Medulla oblongata (tissue), 1 donor: Measurements from ENCODE around the gene PML.

Experiments
- DNase-seq: peaks from one replicate; pipeline ENCODE4 v3.0.0-alpha.2; 2015; ENCODE audit errors: extremely low spot score

The PML gene, protein sequence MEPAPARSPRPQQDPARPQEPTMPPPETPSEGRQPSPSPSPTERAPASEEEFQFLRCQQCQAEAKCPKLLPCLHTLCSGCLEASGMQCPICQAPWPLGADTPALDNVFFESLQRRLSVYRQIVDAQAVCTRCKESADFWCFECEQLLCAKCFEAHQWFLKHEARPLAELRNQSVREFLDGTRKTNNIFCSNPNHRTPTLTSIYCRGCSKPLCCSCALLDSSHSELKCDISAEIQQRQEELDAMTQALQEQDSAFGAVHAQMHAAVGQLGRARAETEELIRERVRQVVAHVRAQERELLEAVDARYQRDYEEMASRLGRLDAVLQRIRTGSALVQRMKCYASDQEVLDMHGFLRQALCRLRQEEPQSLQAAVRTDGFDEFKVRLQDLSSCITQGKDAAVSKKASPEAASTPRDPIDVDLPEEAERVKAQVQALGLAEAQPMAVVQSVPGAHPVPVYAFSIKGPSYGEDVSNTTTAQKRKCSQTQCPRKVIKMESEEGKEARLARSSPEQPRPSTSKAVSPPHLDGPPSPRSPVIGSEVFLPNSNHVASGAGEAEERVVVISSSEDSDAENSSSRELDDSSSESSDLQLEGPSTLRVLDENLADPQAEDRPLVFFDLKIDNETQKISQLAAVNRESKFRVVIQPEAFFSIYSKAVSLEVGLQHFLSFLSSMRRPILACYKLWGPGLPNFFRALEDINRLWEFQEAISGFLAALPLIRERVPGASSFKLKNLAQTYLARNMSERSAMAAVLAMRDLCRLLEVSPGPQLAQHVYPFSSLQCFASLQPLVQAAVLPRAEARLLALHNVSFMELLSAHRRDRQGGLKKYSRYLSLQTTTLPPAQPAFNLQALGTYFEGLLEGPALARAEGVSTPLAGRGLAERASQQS

GRCh38 chr15:73994413-73994883, at the start of gene PML:
Gene PML, plus strand, starts transcription at chr15:73994716. Its CDS starts 97 bp downstream, at chr15:73994813.
- peak; percentile 99 for DNase-seq

- no peak for DNase-seq
These were observed 49.4 kb upstream of the PML start for GRCh38 chr15:73945130-73945508.

DNA sequence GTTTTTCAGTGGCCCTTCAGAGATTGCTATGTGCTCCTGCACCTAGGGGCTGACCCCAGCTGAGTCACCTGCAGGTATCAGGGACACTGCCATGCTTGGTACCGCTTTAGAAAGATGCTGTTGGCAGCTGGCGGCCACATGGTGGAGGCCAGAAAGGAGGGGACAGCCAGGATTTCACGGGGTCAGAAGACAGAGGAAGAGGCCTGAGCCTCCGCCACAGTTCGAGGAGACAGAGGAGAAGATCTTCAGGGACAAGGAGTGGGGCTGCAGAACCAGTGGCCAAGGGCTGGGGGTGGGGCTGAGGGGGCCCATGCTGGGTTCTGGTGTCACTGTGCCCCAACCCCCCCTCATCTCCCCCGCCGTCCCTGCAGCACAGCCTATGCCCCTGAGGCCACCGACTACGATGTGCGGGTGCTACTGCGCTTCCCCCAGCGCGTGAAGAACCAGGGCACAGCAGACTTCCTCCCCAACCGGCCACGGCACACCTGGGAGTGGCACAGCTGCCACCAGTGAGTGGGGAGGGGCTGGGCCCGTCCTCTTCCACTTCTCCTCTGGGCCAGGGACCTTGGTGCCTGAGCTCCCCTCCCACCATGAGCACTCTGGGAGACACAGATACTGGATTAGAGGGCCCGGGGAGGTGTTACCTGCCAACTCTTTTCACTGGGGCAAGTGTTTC, 48.3 kb upstream of the PML start:
- DNase-seq: no peak

DNA sequence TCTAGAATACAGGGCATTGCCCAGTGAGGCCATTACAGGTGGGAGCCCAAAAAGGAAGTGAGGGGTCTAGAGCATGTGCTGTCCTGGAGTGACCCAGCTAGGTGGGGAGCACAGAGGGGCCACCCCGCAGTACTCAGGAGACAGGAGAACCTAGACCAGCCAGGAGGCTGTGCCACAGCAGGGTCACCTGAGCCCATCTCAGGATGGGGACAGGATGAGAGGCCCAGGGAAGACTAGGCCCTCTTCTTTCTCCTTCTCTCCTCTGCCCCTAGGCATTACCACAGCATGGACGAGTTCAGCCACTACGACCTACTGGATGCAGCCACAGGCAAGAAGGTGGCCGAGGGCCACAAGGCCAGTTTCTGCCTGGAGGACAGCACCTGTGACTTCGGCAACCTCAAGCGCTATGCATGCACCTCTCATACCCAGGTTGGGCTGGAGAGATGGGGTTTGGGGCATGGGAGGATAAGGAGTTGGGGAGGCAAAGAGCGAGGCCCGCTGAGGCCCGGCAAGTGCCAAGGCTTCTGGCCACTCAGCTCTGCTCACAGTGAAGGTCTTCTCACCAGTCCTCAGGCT, 47.6 kb upstream of the PML start:
- no peak for DNase-seq

GRCh38 chr15:73947651-73948050, 46.9 kb upstream of the PML start:
- DNase-seq: no peak

- no peak for DNase-seq
These were observed 46.1 kb upstream of the PML start for GRCh38 chr15:73948396-73948795.

- no peak for DNase-seq
These were observed 45.5 kb upstream of the PML start for GRCh38 chr15:73948982-73949381.

DNA sequence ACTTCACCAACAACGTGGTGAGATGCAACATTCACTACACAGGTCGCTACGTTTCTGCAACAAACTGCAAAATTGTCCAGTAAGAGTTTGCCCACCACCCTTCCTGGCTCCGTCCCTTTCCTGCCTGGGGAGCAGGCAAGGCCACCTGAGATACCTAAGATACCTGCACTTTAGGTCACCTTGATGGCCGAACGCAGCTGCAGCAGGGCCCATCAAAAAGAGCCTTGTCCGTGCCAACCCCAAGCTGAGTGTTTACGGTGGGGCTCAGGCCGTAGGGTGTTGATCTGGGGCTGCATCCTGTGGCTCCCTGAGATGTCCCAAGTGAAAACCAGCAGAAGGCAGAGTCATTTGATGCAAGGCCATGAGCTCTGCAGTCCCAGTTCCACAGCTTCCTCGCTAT, 45.0 kb upstream of the PML start:
- no peak for DNase-seq

DNA sequence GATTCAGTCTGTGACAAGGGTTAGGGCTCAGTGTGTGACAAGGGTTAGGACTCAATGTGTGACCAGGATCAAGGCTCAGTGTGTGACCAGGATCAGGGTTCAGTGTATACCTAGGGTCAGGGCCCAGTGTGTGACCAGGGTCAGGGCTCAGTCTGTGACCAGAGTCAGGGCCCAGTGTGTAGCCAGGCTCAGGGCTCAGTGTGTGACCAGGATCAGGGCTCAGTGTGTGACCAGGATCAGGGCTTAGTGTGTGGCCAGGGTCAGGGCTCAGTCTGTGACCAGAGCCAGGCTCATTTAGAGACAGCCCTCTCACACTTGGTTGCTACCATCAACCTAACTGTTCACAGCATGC, 44.1 kb upstream of the PML start:
- no peak for DNase-seq

DNA sequence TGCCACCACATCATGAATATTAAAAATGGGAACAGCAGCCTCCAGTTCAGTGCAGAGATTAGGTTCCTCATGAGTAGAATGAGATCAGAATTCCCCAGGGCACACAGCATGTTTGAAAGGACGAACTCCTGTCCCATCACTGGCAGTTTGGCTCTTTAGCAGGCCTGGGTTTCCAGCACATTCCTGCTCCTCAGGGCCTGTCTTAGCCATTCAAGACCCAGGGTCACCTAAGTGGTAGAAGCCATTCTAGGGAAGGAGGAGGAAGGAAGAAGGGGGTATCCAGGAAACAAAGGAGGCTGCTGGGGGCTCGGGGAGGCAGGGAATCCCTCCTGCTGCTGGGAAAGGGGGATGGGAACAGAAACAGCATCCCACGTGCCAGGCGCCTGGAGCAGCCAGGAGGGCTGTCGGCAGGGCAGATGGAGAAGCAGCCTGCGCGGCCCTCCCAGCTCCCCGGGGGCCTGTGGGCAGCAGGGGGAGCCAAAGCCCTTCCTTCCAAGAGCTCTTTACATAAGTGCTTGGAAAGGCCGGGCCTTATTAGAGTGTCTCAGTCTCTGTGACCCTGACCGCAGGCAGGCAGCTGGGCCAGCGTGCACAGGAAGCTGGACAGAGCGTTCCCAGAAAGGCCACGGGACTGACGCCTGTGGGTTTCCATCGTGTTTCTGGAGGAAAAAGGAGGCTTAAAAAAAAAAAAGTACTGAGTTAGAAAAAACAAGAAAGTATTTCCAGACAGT, 43.5 kb upstream of the PML start:
- peak; percentile 93 for DNase-seq

- DNase-seq: no peak
These were observed 42.9 kb upstream of the PML start for GRCh38 chr15:73951601-73952000.

GRCh38 chr15:73952171-73952912, 42.2 kb upstream of the PML start:
- DNase-seq: no peak

- no peak for DNase-seq
These were observed 41.4 kb upstream of the PML start for GRCh38 chr15:73952913-73953750.

- DNase-seq: no peak
These were observed 40.0 kb upstream of the PML start for GRCh38 chr15:73954188-73955145.

GRCh38 chr15:73955326-73955725, 39.2 kb upstream of the PML start:
- no peak for DNase-seq

DNA sequence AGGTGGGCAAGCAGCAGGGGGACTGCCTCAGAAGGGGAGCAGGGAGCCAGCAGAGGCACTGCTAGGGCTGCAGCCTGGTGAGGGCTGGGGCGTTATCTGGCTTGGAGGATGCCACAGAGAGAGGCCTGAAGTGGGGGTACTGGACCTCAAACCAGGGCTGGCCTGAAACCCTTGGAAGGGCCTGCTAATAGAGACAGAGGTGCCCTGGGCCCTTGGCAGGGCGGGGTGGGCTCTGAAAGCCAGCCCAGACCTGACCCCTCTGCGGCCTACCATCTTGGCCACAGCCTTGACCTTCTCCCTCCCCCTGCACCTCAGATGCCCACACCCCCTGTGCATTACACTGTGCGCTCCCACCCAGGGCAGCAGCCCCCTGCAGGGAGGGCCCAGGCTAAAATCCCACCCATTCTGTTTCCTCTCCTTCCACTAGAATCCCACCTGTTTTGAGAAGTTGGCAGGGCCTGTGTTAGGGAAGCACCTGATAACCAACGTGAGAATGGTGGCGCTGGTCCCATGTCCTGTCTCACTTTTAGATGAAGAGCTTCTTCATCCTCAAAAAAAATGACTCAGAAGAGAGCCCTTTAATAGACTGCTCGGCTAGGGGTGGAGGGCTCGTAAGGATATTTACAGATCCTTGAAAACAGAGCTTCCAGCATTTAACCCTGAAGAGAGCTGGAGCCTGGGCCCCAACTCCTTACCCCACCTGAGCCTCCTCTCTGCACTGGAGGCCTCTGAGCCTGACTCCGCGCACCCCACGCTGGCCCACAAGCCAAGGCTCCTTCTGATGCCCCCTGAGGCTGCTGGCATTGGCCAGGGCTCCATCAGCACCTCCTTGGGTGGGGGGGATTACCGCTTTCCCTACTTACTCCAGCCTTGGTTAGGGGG, 38.4 kb upstream of the PML start:
- no peak for DNase-seq

- no peak for DNase-seq
These were observed 37.8 kb upstream of the PML start for GRCh38 chr15:73956743-73957135.
